NB4 (cell line): ENCODE results near the gene SCNN1A.

Source experiments
- DNase-seq: peaks from one replicate; pipeline ENCODE4 v3.0.0; 2010; ENCODE audit warnings: low read depth
- H3K4me3 ChIP-seq: one replicate; pipeline ENCODE4 v1.5.1; 2011; ENCODE audit warnings: mild to moderate bottlenecking, low read depth, low read length, moderate library complexity
- CTCF ChIP-seq: IDR thresholded peaks from one replicate; pipeline ENCODE4 v1.5.1; 2012; ENCODE audit warnings: low read depth, low read length
- MAX ChIP-seq: IDR thresholded peaks from 2 replicates; pipeline ENCODE4 v1.6.1; 2011; ENCODE audit warnings: low read depth, low read length
- MYC ChIP-seq: IDR thresholded peaks from 2 replicates; pipeline ENCODE4 v1.6.1; 2011; ENCODE audit warnings: low read depth, low read length
- POLR2A ChIP-seq: IDR thresholded peaks from 2 replicates; pipeline ENCODE4 v1.6.1; 2011; ENCODE audit warnings: mild to moderate bottlenecking; ENCODE audit not compliant: insufficient read length; ENCODE audit errors: extremely low read depth

The SCNN1A gene

GRCh38 chr12:6315184-6315583 is 60.2 kb downstream of the SCNN1A start:
- TF ChIP-seq POLR2A (no peak), MYC (no peak), MAX (no peak), CTCF (no peak)
- no peak for DNase-seq
- no peak overlapping the region for H3K4me3 ChIP-seq

- DNase-seq: no peak
- TF ChIP-seq MAX (no peak), POLR2A (no peak), MYC (no peak), CTCF (no peak)
- no peak overlapping the region for H3K4me3 ChIP-seq
These were observed 60.6 kb downstream of the SCNN1A start for GRCh38 chr12:6314776-6315175.

- no peak for DNase-seq
- no peak overlapping the region for H3K4me3 ChIP-seq
These were observed 61.9 kb downstream of the SCNN1A start for GRCh38 chr12:6313326-6313940.

GRCh38 chr12:6312529-6313325 is 62.6 kb downstream of the SCNN1A start:
- TF ChIP-seq POLR2A (no peak), MYC (no peak), MAX (no peak), CTCF (no peak)
- H3K4me3 ChIP-seq: no peak overlapping the region
- DNase-seq: no peak

More at GRCh38 chr12:6313326-6313940, 61.9 kb downstream of the SCNN1A start:
- TF ChIP-seq CTCF: no peak
- TF ChIP-seq MYC: no peak
- TF ChIP-seq POLR2A: no peak
- TF ChIP-seq MAX: no peak

GRCh38 chr12:6311822-6312528 is 63.4 kb downstream of the SCNN1A start:
- no peak overlapping the region for H3K4me3 ChIP-seq
- DNase-seq: no peak
- TF ChIP-seq CTCF (no peak), POLR2A (no peak), MYC (no peak), MAX (no peak)
